GM12891 (cell line): ENCODE results near the gene IL22RA2.

Experiments
- PAX5 ChIP-seq: IDR thresholded peaks from 2 replicates; pipeline ENCODE4 v1.6.1; 2011; ENCODE audit warnings: low read length, moderate library complexity, mild to moderate bottlenecking; ENCODE audit not compliant: insufficient read depth, severe bottlenecking
- POLR2A ChIP-seq: IDR thresholded peaks from 2 replicates; pipeline ENCODE4 v1.6.1; 2011; ENCODE audit warnings: low read depth, low read length, control low read depth
- POLR2AphosphoS5 ChIP-seq: IDR thresholded peaks from 2 replicates; pipeline ENCODE4 v1.6.1; 2011; ENCODE audit warnings: low read depth, low read length, control low read depth
- SPI1 ChIP-seq: IDR thresholded peaks from 2 replicates; pipeline ENCODE4 v1.6.1; 2011; ENCODE audit warnings: low read depth, low read length, control low read depth

DNA sequence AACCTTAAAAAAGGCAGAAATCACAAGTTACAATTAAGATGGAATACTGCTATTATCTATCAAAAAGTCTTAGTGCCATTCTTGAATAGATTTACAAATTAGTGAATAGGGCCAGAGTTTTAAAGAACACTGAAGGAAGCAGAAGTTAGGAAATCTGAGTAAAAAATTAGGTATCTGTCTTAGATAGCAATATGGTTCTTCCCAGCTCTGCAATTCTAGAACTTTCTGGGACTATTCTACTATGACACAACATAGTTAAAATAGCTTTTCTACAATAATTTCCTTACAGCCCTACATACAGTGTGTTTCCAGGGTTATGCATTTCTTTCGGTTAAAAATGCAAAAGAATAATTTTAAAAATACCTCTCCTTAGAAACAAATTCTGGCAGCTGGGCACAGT lies 27.6 kb upstream of the IL22RA2 start:
- TF ChIP-seq POLR2A (no peak), POLR2AphosphoS5 (no peak), PAX5 (no peak), SPI1 (no peak)
